ENCODE results near the gene SIRT2.
A peak's percentile ranks its signal among the peaks of the same experiment; 100 is the strongest.

Gene SIRT2

DNA sequence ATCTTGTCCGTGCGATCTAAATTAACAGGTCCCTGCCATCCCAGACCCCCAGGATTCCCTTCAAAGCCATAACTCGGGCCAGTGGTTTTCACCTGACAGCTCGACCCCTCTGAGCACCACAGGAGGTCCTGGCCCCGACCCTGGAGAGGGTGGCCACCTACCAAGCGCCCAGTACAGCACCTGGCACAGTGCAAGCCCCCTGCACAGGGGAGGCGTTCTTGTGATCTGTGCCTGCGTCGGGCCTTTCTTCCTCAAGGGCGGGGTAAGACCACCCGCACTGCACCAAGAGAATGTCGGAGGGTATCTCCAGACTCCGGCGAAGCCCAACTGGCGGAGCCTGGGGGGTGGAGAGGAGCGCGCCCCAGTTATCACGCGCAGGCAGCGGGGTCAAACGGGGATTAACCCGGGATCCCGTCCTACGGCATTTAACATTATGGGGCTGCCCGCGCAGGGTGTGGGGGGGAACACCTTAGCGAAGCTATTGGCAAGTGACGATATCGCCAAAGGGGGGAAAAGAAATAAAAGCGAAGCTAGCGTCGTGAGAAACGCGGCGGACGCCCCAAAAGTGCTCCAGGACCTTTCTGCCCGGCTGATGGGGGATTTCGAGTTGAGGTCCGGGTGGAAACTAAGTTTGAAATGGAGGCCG, 48.3 kb downstream of the SIRT2 start:
- Histone ChIP-seq H2AFZ (ENCODE audit: low read depth, low read length, severe bottlenecking) (no peak overlapping the region), H3K9ac (ENCODE audit: low read length) (peak overlapping the region; percentile 70), H3K9me2 (replicated peaks; ENCODE audit: insufficient read depth, low read length) (no peaks in the 10 kb centered on the region), H3K4me2 (ENCODE audit: low read depth, low read length, poor library complexity, severe bottlenecking) (peak overlapping the region; percentile 73), H3K79me2 (ENCODE audit: insufficient read depth, low read length) (peaks cover 37% of the 10 kb centered on the region), H3F3A (ENCODE audit: insufficient read depth) (peaks cover 25% of the 10 kb centered on the region), H3K36me3 (ENCODE audit: low read length) (peaks cover 21% of the 10 kb centered on the region), H4K20me1 (ENCODE audit: low read depth, low read length) (peaks cover 21% of the 10 kb centered on the region; the same call in 1 of the 2 replicates), H3K27ac (ENCODE audit: low read depth, low read length) (peak overlapping the region; percentile 90), H3K4me3 (ENCODE audit: insufficient read depth, low read length, poor library complexity, severe bottlenecking) (peak overlapping the region; percentile 46), H3K27me3 (ENCODE audit: low read length) (no peaks in the 10 kb centered on the region), H3K9me3 (ENCODE audit: insufficient read depth, low read length) (no peaks in the 10 kb centered on the region)
- TF ChIP-seq CTCF (IDR thresholded peaks at IDR 0.05; ENCODE audit: insufficient read depth, low read length, poor library complexity, severe bottlenecking) = no peak
- TF ChIP-seq EZH2phosphoT487 (conservative IDR thresholded peaks at IDR 0.05; ENCODE audit: low read length) = no peak

DNA sequence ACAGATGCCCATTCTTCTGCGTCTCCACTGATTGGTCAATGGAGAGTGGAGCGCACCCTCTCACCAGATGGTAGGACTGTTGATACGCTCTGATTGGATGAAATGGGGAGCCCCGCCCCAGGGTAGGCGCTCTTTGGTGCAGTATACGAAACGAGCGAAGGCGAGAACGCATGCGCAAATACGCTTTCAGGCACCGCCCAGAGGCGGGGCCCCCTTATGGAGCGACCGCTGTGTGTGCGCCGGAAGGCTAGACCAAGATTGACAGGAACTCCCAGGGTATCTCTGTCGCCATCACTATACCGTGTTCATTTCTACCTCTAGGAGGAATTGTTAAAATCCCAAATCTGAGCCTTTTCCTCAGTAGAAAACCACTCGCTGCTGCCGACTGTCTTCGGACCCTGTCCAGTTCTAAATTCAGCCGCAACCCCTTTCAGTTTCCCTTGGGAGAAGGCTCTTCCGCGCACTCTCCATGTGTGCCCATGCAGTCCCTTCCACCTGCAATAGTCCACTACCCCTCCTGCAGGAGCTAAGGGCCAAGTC, 48.9 kb downstream of the SIRT2 start:
- H3K27me3 ChIP-seq (ENCODE audit: low read length) = no peaks in the 10 kb centered on the region
- peak overlapping the region; percentile 90 for H3K27ac ChIP-seq (ENCODE audit: low read depth, low read length)
- no peaks in the 10 kb centered on the region for H3K9me2 ChIP-seq (replicated peaks; ENCODE audit: insufficient read depth, low read length)
- no peaks in the 10 kb centered on the region for H3K9me3 ChIP-seq (ENCODE audit: insufficient read depth, low read length)
- H3K36me3 ChIP-seq (ENCODE audit: low read length) = peaks cover 26% of the 10 kb centered on the region
- TF ChIP-seq CTCF (IDR thresholded peaks at IDR 0.05; ENCODE audit: insufficient read depth, low read length, poor library complexity, severe bottlenecking) = no peak
- no peak for TF ChIP-seq EZH2phosphoT487 (conservative IDR thresholded peaks at IDR 0.05; ENCODE audit: low read length)
- no peak overlapping the region for H2AFZ ChIP-seq (ENCODE audit: low read depth, low read length, severe bottlenecking)
- H3K79me2 ChIP-seq (ENCODE audit: insufficient read depth, low read length) = peaks cover 43% of the 10 kb centered on the region
- H3F3A ChIP-seq (ENCODE audit: insufficient read depth) = peaks cover 25% of the 10 kb centered on the region
- H4K20me1 ChIP-seq (ENCODE audit: low read depth, low read length) = peaks cover 27% of the 10 kb centered on the region
- peak overlapping the region; percentile 70 for H3K9ac ChIP-seq (ENCODE audit: low read length)
- H3K4me3 ChIP-seq (ENCODE audit: insufficient read depth, low read length, poor library complexity, severe bottlenecking) = peak overlapping the region; percentile 46
- peak overlapping the region; percentile 73 for H3K4me2 ChIP-seq (ENCODE audit: low read depth, low read length, poor library complexity, severe bottlenecking)

DNA sequence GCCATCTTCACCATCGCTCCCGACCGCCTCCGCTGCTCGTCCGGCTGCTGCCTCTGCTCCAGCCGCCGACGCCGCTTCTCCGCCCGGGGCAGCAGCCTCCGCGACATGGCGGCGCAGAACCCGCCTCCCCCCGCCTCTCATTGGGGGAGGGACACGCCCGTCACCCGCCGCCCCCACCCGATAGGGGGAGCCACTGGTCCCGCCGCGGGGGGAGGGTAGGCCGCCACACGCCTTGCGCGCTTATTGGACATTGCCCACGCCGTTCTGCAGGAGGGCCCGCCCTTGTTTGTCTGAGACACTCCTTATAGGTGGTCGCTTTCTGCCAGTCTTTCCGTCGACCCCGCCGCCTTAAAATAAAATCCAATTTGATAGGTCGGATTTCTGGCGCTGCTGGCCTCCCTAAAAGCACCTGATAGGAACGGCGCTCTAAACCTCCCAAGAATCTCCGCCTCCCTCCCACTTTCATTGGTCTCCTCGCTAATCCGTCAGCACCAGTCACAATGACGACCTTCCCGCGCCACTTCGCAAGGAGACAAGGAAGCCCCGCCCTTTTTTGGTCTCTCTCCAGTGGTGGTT, 49.5 kb downstream of the SIRT2 start, which contains the start of gene HNRNPL:
HNRNPL (minus strand) TSS at position 127 of the 576 bp plus-strand sequence; CDS start at position 107, 20 bp downstream.
- H3K4me2 ChIP-seq (ENCODE audit: low read depth, low read length, poor library complexity, severe bottlenecking) = peak within 1 kb of the TSS; percentile 73
- peaks cover 49% of the 10 kb centered on the region for H3K79me2 ChIP-seq (ENCODE audit: insufficient read depth, low read length)
- H3K27me3 ChIP-seq (ENCODE audit: low read length) = no peaks in the 10 kb centered on the region
- peak within 1 kb of the TSS; percentile 78 for H3K4me3 ChIP-seq (ENCODE audit: insufficient read depth, low read length, poor library complexity, severe bottlenecking)
- H2AFZ ChIP-seq (ENCODE audit: low read depth, low read length, severe bottlenecking) = no peak within 1 kb of the TSS
- H3K27ac ChIP-seq (ENCODE audit: low read depth, low read length) = peak within 1 kb of the TSS; percentile 92
- no peaks in the 10 kb centered on the region for H3K9me2 ChIP-seq (replicated peaks; ENCODE audit: insufficient read depth, low read length)
- peaks cover 31% of the 10 kb centered on the region for H3K36me3 ChIP-seq (ENCODE audit: low read length)
- peak within 1 kb of the TSS; percentile 98 for H3K9ac ChIP-seq (ENCODE audit: low read length)
- peaks cover 28% of the 10 kb centered on the region for H3F3A ChIP-seq (ENCODE audit: insufficient read depth)
- peaks cover 32% of the 10 kb centered on the region for H4K20me1 ChIP-seq (ENCODE audit: low read depth, low read length)
- H3K9me3 ChIP-seq (ENCODE audit: insufficient read depth, low read length) = no peaks in the 10 kb centered on the region
- no peak for TF ChIP-seq CTCF (IDR thresholded peaks at IDR 0.05; ENCODE audit: insufficient read depth, low read length, poor library complexity, severe bottlenecking)
- TF ChIP-seq EZH2phosphoT487 (conservative IDR thresholded peaks at IDR 0.05; ENCODE audit: low read length) = no peak
